ENCODE results near the gene AKAP6.

- no peak for TF ChIP-seq POLR2A (IDR thresholded peaks at IDR 0.05; ENCODE audit: low read depth, low read length)
- TF ChIP-seq TAF1 (IDR thresholded peaks at IDR 0.05; ENCODE audit: borderline replicate concordance, low read depth, low read length): no peak
- TF ChIP-seq POLR2AphosphoS5 (IDR thresholded peaks at IDR 0.05; ENCODE audit: low read depth, low read length): no peak
Observed at GRCh38 chr14:32536175-32536574, 207.1 kb downstream of the AKAP6 start.
